ENCODE results near the gene MDP1.

The MDP1 gene

DNA sequence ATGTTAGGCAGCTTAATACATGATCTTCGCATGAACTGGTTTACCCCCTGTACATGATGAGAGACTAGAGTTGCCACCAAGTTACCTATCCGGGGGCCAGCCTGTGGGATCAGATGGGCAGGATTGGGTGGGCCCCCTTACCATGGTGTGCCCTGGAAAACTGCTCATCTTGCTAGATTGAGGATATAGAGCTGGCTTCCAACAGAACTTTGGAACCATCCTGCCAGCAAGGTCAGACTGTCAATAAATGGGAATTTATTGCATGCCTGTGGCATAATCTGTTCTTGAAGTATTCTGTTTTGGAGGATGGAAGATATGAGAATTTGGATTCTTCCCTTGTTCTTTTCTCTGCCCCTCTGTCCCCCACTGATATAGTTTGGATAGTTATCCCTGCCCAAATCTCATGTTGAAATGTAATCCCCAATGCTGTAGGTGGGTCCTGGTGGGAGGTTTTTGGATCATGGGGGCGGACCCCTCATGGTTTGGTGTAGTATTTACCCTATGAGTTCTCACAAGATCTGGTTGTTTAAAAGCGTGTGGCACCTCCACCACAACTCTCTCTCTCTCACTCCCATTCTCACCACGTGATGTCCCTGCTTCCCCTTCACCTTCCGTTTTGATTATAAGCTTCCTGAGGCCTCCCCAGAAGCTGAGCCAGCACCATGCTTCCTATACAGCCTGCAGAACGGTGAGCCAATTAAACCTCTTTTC is 16.9 kb downstream of the MDP1 start:
- Histone ChIP-seq H3K4me1 (ENCODE audit: control insufficient read depth in 1 of 2, insufficient read depth in 2 of 2, low read length in 2 of 2) (peaks cover 24 to 28% of the 10 kb centered on the region in 2 donors), H3K4me3 (ENCODE audit: low read depth in 1 of 2, low read length in 2 of 2) (no peak overlapping the region), H3K9me3 (ENCODE audit: control insufficient read depth in 1 of 2, low read length in 2 of 2) (no peaks in the 10 kb centered on the region), H3K9ac (ENCODE audit: low read depth in 1 of 2, low read length in 2 of 2) (no peak overlapping the region), H3K36me3 (ENCODE audit: control insufficient read depth in 1 of 2, insufficient read depth in 2 of 2, low read length in 2 of 2) (peaks cover 0 to 9% of the 10 kb centered on the region in 2 donors), H3K27me3 (ENCODE audit: control insufficient read depth in 1 of 2, insufficient read depth in 2 of 2, low read length in 2 of 2) (no peaks in the 10 kb centered on the region), H3K27ac (ENCODE audit: low read depth, low read length) (no peak overlapping the region)

DNA sequence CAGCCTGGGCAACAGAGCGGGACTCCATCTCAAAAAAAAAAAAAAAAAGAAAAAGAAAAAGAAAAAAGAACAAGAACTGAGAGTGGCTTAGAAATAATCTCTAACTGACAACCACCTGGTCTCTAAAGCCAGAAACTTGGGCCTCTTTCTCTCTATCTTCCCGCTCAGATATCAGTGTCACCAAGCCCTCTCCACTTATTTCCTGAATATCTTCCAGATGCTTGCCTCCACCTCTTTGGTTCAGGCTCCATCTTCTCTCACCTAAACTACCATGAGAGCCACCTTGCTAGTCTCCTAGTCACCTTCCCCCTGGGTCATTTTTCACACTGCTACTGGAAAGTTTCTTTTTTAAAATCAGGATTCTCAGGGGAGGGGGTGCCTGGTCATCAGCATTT is 18.8 kb downstream of the MDP1 start:
- peaks cover 5 to 15% of the 10 kb centered on the region in 2 donors for H3K36me3 ChIP-seq (ENCODE audit: control insufficient read depth in 1 of 2, insufficient read depth in 2 of 2, low read length in 2 of 2)
- peaks cover 26 to 29% of the 10 kb centered on the region in 2 donors for H3K4me1 ChIP-seq (ENCODE audit: control insufficient read depth in 1 of 2, insufficient read depth in 2 of 2, low read length in 2 of 2)
- H3K27me3 ChIP-seq (ENCODE audit: control insufficient read depth in 1 of 2, insufficient read depth in 2 of 2, low read length in 2 of 2), result no peaks in the 10 kb centered on the region
- peak overlapping the region in 1 of 2 donors; percentile 80 for H3K4me3 ChIP-seq (ENCODE audit: low read depth in 1 of 2, low read length in 2 of 2)
- no peaks in the 10 kb centered on the region for H3K9me3 ChIP-seq (ENCODE audit: control insufficient read depth in 1 of 2, low read length in 2 of 2)
- H3K9ac ChIP-seq (ENCODE audit: low read depth in 1 of 2, low read length in 2 of 2), result no peak overlapping the region
- no peak overlapping the region for H3K27ac ChIP-seq (ENCODE audit: low read depth, low read length)

DNA sequence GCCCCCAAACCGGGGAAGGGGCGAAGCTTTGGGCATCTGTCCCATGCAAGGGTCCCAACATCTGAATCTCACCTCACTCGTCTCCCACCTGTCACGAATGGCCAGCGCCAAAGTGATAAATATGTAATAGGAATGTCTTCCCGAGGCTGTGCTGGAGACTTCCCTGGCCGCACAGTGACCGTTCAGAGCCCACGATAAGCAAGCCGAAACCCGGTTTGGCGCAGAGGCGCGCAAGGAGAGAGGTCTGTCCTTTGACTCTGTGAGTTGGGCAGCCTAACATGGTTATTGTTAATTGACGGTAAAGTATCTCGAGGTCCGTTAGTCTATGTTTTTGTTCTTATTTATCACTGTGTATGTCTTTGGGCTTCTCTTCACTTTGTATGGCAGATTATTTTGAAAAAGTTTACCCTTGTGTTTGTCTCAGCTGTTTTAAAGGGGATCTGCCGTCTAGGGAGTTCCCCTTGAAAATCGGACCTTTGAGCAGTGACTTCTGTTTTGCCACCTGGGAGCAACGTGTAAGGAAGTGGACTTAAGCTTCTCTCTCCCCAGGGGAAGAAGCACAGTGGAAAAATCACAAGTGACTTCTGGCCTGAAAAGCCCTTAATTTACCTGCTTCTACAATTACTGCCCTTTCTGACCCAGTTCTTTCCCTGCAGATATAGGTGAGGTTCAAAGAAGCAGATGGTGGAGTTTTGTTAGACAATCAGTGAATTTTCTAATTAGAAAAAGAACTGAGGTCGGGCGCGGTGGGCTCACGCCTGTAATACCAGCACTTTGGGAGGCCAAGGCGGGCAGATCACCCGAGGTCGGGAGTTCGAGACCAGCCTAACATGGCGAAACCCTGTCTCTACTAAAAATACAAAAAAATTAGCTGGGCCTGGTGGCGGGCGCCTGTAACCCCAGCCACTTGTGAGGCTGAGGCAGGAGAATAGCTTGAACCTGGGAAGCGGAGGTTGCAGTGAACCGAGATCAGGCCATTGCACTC is 19.5 kb downstream of the MDP1 start:
- Histone ChIP-seq H3K27ac (ENCODE audit: low read depth, low read length) (peak overlapping the region; percentile 97), H3K9ac (ENCODE audit: low read depth in 1 of 2, low read length in 2 of 2) (peak overlapping the region; percentile 72 to 93), H3K36me3 (ENCODE audit: control insufficient read depth in 1 of 2, insufficient read depth in 2 of 2, low read length in 2 of 2) (peaks cover 7 to 17% of the 10 kb centered on the region in 2 donors), H3K4me3 (ENCODE audit: low read depth in 1 of 2, low read length in 2 of 2) (peak overlapping the region; percentile 80 to 89), H3K4me1 (ENCODE audit: control insufficient read depth in 1 of 2, insufficient read depth in 2 of 2, low read length in 2 of 2) (peaks cover 26 to 29% of the 10 kb centered on the region in 2 donors), H3K9me3 (ENCODE audit: control insufficient read depth in 1 of 2, low read length in 2 of 2) (no peaks in the 10 kb centered on the region), H3K27me3 (ENCODE audit: control insufficient read depth in 1 of 2, insufficient read depth in 2 of 2, low read length in 2 of 2) (no peaks in the 10 kb centered on the region)

DNA sequence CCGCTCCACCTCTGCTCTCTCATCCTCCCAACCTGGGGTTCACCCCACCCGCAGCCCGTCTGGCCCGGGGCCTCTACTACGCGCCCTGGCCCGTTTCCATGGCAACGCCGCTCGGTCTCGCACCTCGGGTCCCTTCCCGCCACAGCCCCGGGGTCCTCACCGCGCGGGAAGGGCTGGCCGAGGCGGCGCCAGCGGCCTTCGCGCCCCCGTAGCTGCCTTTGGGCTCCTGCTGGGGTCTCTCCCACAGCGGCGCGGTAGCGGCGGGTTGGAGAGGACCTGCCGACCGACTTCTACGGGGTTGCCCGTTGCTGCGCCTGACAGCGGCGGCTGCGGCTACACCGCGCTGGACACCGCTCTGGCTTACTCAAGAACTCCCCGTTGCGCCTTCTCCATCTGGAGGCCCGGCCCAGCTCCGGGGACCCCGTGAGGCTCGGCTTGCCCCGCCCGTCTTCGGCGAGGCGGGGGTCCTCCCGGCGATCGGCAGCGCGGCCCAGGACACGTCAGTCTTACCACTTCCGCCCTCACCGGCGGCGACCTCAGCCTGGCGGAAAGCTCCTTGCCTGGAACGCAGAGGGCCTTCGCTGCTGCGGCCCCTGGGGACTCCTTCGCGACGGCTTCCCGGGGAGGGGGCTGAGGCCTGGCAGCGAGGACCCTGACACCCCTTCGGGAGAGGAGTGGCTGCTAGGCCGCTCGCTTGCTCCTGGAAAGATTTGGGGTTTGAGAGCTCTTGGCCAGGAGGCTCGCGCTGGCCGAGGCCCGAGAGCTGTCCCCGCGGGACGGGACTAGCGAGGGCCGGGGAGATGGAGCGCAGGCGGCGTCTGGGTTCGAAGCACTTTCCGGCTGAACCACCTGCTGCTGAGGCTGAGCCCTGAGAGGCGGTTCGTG is 20.4 kb downstream of the MDP1 start, which contains the start of gene TM9SF1:
TM9SF1 (minus strand) TSS at position 256 of the 885 bp plus-strand sequence. CDS start 422 bp downstream, outside the sequence.
- peaks cover 26 to 29% of the 10 kb centered on the region in 2 donors for H3K4me1 ChIP-seq (ENCODE audit: control insufficient read depth in 1 of 2, insufficient read depth in 2 of 2, low read length in 2 of 2)
- no peaks in the 10 kb centered on the region for H3K9me3 ChIP-seq (ENCODE audit: control insufficient read depth in 1 of 2, low read length in 2 of 2)
- peak within 1 kb of the TSS; percentile 97 for H3K27ac ChIP-seq (ENCODE audit: low read depth, low read length)
- no peaks in the 10 kb centered on the region for H3K27me3 ChIP-seq (ENCODE audit: control insufficient read depth in 1 of 2, insufficient read depth in 2 of 2, low read length in 2 of 2)
- H3K36me3 ChIP-seq (ENCODE audit: control insufficient read depth in 1 of 2, insufficient read depth in 2 of 2, low read length in 2 of 2), result peaks cover 8 to 23% of the 10 kb centered on the region in 2 donors
- peak within 1 kb of the TSS; percentile 80 to 89 for H3K4me3 ChIP-seq (ENCODE audit: low read depth in 1 of 2, low read length in 2 of 2)
- peak within 1 kb of the TSS; percentile 72 to 93 for H3K9ac ChIP-seq (ENCODE audit: low read depth in 1 of 2, low read length in 2 of 2)

DNA sequence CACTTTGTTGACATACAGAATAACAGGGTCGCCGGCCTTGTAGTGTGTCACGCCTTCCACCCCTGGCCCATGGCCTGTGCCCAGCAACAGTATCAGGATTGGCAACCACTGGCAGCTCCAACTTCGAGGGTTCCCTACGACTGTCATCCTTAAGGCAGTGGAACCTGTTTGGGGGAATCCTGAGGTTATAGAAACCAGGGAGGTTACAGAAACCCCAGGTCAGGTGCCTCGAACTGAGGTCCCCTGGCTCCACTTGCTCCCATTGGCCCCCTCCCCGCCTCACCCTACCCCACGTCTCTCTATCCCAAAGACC is 21.0 kb downstream of the MDP1 start:
- Histone ChIP-seq H3K9me3 (ENCODE audit: control insufficient read depth in 1 of 2, low read length in 2 of 2) (no peaks in the 10 kb centered on the region), H3K27ac (ENCODE audit: low read depth, low read length) (peak overlapping the region; percentile 97), H3K27me3 (ENCODE audit: control insufficient read depth in 1 of 2, insufficient read depth in 2 of 2, low read length in 2 of 2) (no peaks in the 10 kb centered on the region), H3K4me1 (ENCODE audit: control insufficient read depth in 1 of 2, insufficient read depth in 2 of 2, low read length in 2 of 2) (peaks cover 26 to 29% of the 10 kb centered on the region in 2 donors), H3K9ac (ENCODE audit: low read depth in 1 of 2, low read length in 2 of 2) (peak overlapping the region; percentile 72 to 93), H3K36me3 (ENCODE audit: control insufficient read depth in 1 of 2, insufficient read depth in 2 of 2, low read length in 2 of 2) (peaks cover 10 to 29% of the 10 kb centered on the region in 2 donors), H3K4me3 (ENCODE audit: low read depth in 1 of 2, low read length in 2 of 2) (peak overlapping the region; percentile 80 to 89)

DNA sequence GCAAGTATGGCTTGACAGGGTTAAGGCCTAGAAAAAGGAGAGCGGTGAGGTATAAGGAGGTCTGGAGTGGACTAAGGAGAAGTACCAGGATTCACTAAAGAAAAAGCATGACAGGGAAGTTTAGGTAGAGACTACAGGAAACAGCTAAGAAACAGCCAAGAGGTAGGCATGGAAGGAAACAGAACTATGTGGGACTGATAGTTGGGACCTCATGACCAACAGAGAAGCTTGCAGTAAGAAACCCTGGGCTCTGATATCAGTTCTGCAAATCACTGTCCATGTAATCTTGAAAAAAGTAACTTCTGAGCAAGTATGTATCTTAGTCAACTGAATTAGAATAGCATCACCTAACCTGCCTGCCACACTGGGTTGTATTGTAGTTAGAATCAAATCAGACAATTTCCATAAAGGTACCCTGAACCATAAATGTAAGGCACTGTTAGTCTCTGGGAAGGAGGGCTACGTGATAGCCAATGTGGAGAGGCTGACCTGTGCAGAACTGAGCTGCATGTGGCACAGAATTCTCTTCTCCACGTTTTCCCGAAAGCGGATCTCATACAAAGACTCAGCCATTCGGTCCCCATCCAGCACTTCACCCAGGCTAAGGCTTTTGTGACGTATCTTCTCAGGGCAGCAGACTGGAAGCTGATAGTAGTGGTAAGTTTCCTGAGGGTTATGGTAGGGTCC is 21.5 kb downstream of the MDP1 start:
- Histone ChIP-seq H3K4me1 (ENCODE audit: control insufficient read depth in 1 of 2, insufficient read depth in 2 of 2, low read length in 2 of 2) (peaks cover 28 to 29% of the 10 kb centered on the region in 2 donors), H3K27me3 (ENCODE audit: control insufficient read depth in 1 of 2, insufficient read depth in 2 of 2, low read length in 2 of 2) (no peaks in the 10 kb centered on the region), H3K9ac (ENCODE audit: low read depth in 1 of 2, low read length in 2 of 2) (peak overlapping the region; percentile 72 to 93), H3K27ac (ENCODE audit: low read depth, low read length) (no peak overlapping the region), H3K9me3 (ENCODE audit: control insufficient read depth in 1 of 2, low read length in 2 of 2) (no peaks in the 10 kb centered on the region), H3K36me3 (ENCODE audit: control insufficient read depth in 1 of 2, insufficient read depth in 2 of 2, low read length in 2 of 2) (peaks cover 10 to 31% of the 10 kb centered on the region in 2 donors), H3K4me3 (ENCODE audit: low read depth in 1 of 2, low read length in 2 of 2) (peak overlapping the region; percentile 80 to 89)

DNA sequence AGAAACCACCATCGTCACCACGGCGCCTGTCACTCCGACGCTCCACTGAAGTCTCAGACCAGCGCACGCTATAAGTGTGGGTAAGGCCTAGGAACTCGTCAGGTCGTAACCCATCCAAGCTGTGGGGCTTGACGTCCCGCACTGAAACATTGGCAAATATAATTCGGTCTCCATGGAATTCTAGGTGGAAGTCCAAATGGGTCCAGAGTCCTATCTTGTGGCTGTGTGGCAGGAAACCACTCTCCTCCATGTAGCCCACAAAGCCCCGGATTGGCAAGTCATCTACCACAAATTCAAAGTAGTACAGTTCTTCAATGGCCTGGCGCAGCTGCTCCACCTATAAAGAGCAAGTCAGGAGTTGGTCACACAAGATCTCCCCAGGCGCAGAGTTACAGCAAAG is 22.9 kb downstream of the MDP1 start:
- no peak overlapping the region for H3K4me3 ChIP-seq (ENCODE audit: low read depth in 1 of 2, low read length in 2 of 2)
- H3K4me1 ChIP-seq (ENCODE audit: control insufficient read depth in 1 of 2, insufficient read depth in 2 of 2, low read length in 2 of 2), result peaks cover 28% of the 10 kb centered on the region in 2 donors
- H3K27ac ChIP-seq (ENCODE audit: low read depth, low read length), result no peak overlapping the region
- peaks cover 10 to 31% of the 10 kb centered on the region in 2 donors for H3K36me3 ChIP-seq (ENCODE audit: control insufficient read depth in 1 of 2, insufficient read depth in 2 of 2, low read length in 2 of 2)
- no peaks in the 10 kb centered on the region for H3K27me3 ChIP-seq (ENCODE audit: control insufficient read depth in 1 of 2, insufficient read depth in 2 of 2, low read length in 2 of 2)
- no peak overlapping the region for H3K9ac ChIP-seq (ENCODE audit: low read depth in 1 of 2, low read length in 2 of 2)
- no peaks in the 10 kb centered on the region for H3K9me3 ChIP-seq (ENCODE audit: control insufficient read depth in 1 of 2, low read length in 2 of 2)

DNA sequence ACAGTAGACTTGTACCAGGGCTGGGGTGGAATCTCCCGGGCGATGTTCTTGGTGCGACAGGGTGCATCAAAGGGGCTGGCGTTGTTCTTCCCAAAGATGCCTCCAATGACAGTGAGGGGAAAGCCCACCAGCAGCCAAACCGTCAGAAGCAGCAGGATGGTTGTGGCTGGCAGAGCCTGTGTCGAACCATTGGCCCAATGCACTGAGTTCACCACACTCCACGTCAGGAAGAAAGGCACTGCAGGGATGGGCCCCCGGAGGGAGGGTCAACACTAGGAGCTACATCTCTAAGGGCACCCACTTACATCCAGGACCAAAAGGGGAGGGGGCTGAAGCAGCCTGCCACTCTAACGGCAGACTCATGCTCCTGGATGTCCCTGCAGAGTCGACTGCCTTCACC is 25.4 kb downstream of the MDP1 start:
- peaks cover 19 to 46% of the 10 kb centered on the region in 2 donors for H3K36me3 ChIP-seq (ENCODE audit: control insufficient read depth in 1 of 2, insufficient read depth in 2 of 2, low read length in 2 of 2)
- no peaks in the 10 kb centered on the region for H3K9me3 ChIP-seq (ENCODE audit: control insufficient read depth in 1 of 2, low read length in 2 of 2)
- no peak overlapping the region for H3K9ac ChIP-seq (ENCODE audit: low read depth in 1 of 2, low read length in 2 of 2)
- H3K27me3 ChIP-seq (ENCODE audit: control insufficient read depth in 1 of 2, insufficient read depth in 2 of 2, low read length in 2 of 2), result no peaks in the 10 kb centered on the region
- no peak overlapping the region for H3K27ac ChIP-seq (ENCODE audit: low read depth, low read length)
- H3K4me1 ChIP-seq (ENCODE audit: control insufficient read depth in 1 of 2, insufficient read depth in 2 of 2, low read length in 2 of 2), result peaks cover 25 to 29% of the 10 kb centered on the region in 2 donors
- no peak overlapping the region for H3K4me3 ChIP-seq (ENCODE audit: low read depth in 1 of 2, low read length in 2 of 2)

DNA sequence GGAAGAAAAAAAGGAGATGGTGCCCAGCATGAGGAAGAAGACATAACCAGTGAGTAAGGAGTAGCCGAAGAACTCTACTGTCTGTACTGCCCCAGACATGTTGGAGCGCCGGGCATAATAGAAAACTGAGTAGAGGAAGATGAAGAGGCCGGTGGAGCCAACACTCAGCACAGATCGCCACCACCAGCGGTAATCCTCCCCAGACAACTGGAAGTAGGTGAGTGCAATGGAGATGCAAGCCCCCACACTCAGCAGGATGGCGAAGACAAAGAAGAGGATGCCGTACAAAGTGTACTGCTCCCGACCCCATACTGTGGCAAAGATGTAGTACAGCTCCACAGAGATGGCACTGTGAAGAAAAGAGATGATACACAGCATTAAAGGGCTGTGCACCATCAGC is 26.4 kb downstream of the MDP1 start:
- Histone ChIP-seq H3K4me1 (ENCODE audit: control insufficient read depth in 1 of 2, insufficient read depth in 2 of 2, low read length in 2 of 2) (peaks cover 20 to 24% of the 10 kb centered on the region in 2 donors), H3K27ac (ENCODE audit: low read depth, low read length) (no peak overlapping the region), H3K27me3 (ENCODE audit: control insufficient read depth in 1 of 2, insufficient read depth in 2 of 2, low read length in 2 of 2) (no peaks in the 10 kb centered on the region), H3K36me3 (ENCODE audit: control insufficient read depth in 1 of 2, insufficient read depth in 2 of 2, low read length in 2 of 2) (peaks cover 27 to 55% of the 10 kb centered on the region in 2 donors), H3K9me3 (ENCODE audit: control insufficient read depth in 1 of 2, low read length in 2 of 2) (no peaks in the 10 kb centered on the region), H3K9ac (ENCODE audit: low read depth in 1 of 2, low read length in 2 of 2) (no peak overlapping the region), H3K4me3 (ENCODE audit: low read depth in 1 of 2, low read length in 2 of 2) (peak overlapping the region in 1 of 2 donors; percentile 79)
